GM12864 (cell line): ENCODE data around the gene THUMPD3.
A peak's percentile ranks its signal among the peaks of the same experiment; 100 is the strongest.

ENCODE experiments used
- DNase-seq: peaks from one replicate; pipeline ENCODE4 v3.0.0-alpha.2; 2011; ENCODE audit warnings: low read depth
- H3K4me3 ChIP-seq: 2 replicates; pipeline ENCODE4 v1.5.1; 2011; ENCODE audit warnings: mild to moderate bottlenecking, low read depth, low read length, control low read depth
- CTCF ChIP-seq: IDR thresholded peaks from 2 replicates; pipeline ENCODE4 v1.5.1; 2011; ENCODE audit warnings: low read depth, mild to moderate bottlenecking, moderate library complexity, low read length, control low read depth, inconsistent platforms; ENCODE audit errors: missing control alignments

THUMPD3 gene

GRCh38 chr3:9352917-9353752, 9.7 kb upstream of the THUMPD3 start:
- TF ChIP-seq CTCF, result peak; percentile 89
- DNase-seq, result peak; percentile 33
- H3K4me3 ChIP-seq, result no peak overlapping the region

- no peak for DNase-seq
- no peak for TF ChIP-seq CTCF
- H3K4me3 ChIP-seq, result peak overlapping the region; percentile 82
Measured at GRCh38 chr3:9361691-9362388, 1.0 kb upstream of the THUMPD3 start.

- TF ChIP-seq CTCF, result no peak
- no peak overlapping the region for H3K4me3 ChIP-seq
- DNase-seq, result no peak
Measured at GRCh38 chr3:9369508-9369907, 6.7 kb downstream of the THUMPD3 start.

GRCh38 chr3:9373465-9373864, 10.6 kb downstream of the THUMPD3 start:
- no peak for DNase-seq
- TF ChIP-seq CTCF, result no peak
- no peak overlapping the region for H3K4me3 ChIP-seq

- H3K4me3 ChIP-seq, result no peak overlapping the region
- no peak for TF ChIP-seq CTCF
- DNase-seq, result no peak
Measured at GRCh38 chr3:9377981-9378380, 15.1 kb downstream of the THUMPD3 start.

- DNase-seq, result no peak
- TF ChIP-seq CTCF, result no peak
Measured at GRCh38 chr3:9379327-9379726, 16.5 kb downstream of the THUMPD3 start.

GRCh38 chr3:9380014-9380413, 17.2 kb downstream of the THUMPD3 start:
- no peak overlapping the region for H3K4me3 ChIP-seq
- no peak for DNase-seq
- TF ChIP-seq CTCF, result no peak

More at GRCh38 chr3:9379327-9379726, 16.5 kb downstream of the THUMPD3 start:
- H3K4me3 ChIP-seq, result no peak overlapping the region
